Umbilical cord (tissue), 2 donors: Measurements from ENCODE around the gene KIAA1671. TPM values are rescaled to one million over a fixed set of nuclear protein-coding genes. Genes with fewer than 3 reads are reported as not detected.

Experiments
- DNase-seq: peaks from one replicate; pipeline ENCODE4 v3.0.0-alpha.2; 2015; ENCODE audit warnings: low spot score
- total RNA-seq: library from RNA; depleted of rRNA; stranded (reverse); fragments of >200 nt; gene quantifications from one replicate; pipeline ENCODE4 v1.2.3, GENCODE V29; 2014; ENCODE audit warnings: low replicate concordance; ENCODE audit not compliant: insufficient read depth

The KIAA1671 gene
- total RNA-seq, 1 donor from 2014 or later, result 10.6 TPM

- DNase-seq, result no peak
Measured at GRCh38 chr22:25039255-25039654, 86.7 kb downstream of the KIAA1671 start.

GRCh38 chr22:25039754-25040153 is 87.2 kb downstream of the KIAA1671 start:
- DNase-seq, result no peak

- no peak for DNase-seq
Measured at GRCh38 chr22:25045159-25045558, 92.6 kb downstream of the KIAA1671 start.

GRCh38 chr22:25048071-25048470 is 95.6 kb downstream of the KIAA1671 start:
- no peak for DNase-seq

- DNase-seq, result peak; percentile 55
Measured at GRCh38 chr22:25048659-25049647, 96.4 kb downstream of the KIAA1671 start.

- DNase-seq, result no peak
Measured at GRCh38 chr22:25049770-25050169, 97.3 kb downstream of the KIAA1671 start.

- no peak for DNase-seq
Measured at GRCh38 chr22:25050566-25050965, 98.0 kb downstream of the KIAA1671 start.

- DNase-seq, result no peak
Measured at GRCh38 chr22:25051073-25051472, 98.6 kb downstream of the KIAA1671 start.

GRCh38 chr22:25051983-25052710 is 99.6 kb downstream of the KIAA1671 start:
- no peak for DNase-seq

GRCh38 chr22:25053153-25053805 is 100.8 kb downstream of the KIAA1671 start:
- no peak for DNase-seq

- DNase-seq, result no peak
Measured at GRCh38 chr22:25054943-25055511, 102.5 kb downstream of the KIAA1671 start.

GRCh38 chr22:25057013-25057881 is 104.7 kb downstream of the KIAA1671 start:
- DNase-seq, result no peak

GRCh38 chr22:25059438-25059837 is 106.9 kb downstream of the KIAA1671 start:
- DNase-seq, result no peak

GRCh38 chr22:25060522-25061071 is 108.1 kb downstream of the KIAA1671 start:
- no peak for DNase-seq

GRCh38 chr22:25061134-25061533 is 108.6 kb downstream of the KIAA1671 start:
- DNase-seq, result no peak

- no peak for DNase-seq
Measured at GRCh38 chr22:25061605-25062376, 109.3 kb downstream of the KIAA1671 start.

- peak; percentile 48 for DNase-seq
Measured at GRCh38 chr22:25062386-25063085, 110.0 kb downstream of the KIAA1671 start.

- DNase-seq, result no peak
Measured at GRCh38 chr22:25064894-25065560, 112.5 kb downstream of the KIAA1671 start.
